Prostate gland (tissue), 2 donors: ENCODE results near the gene MATN1.

Source experiments
- CTCF ChIP-seq, 4 experiments: fragments of 200-600 bp in 2 of 4; fragments of 450-650 bp in 2 of 4; sonication (generic) in 2 of 4; IDR thresholded peaks; 1 replicate in 3 of 4; 2 replicates in 1 of 4; pipeline ENCODE4 v1.5.1; 2016 to 2019; ENCODE audit warnings: antibody characterized with exemption in 4 of 4, mild to moderate bottlenecking in 2 of 4, moderate library complexity in 2 of 4
- POLR2A ChIP-seq: fragments of 450-650 bp; IDR thresholded peaks from one replicate; pipeline ENCODE4 v1.6.1; 2016; ENCODE audit warnings: antibody characterized with exemption, mild to moderate bottlenecking
- POLR2AphosphoS5 ChIP-seq: sonication (generic); formaldehyde crosslinking; IDR thresholded peaks from one replicate; pipeline ENCODE4 v1.6.1; 2017; ENCODE audit warnings: antibody characterized with exemption

DNA sequence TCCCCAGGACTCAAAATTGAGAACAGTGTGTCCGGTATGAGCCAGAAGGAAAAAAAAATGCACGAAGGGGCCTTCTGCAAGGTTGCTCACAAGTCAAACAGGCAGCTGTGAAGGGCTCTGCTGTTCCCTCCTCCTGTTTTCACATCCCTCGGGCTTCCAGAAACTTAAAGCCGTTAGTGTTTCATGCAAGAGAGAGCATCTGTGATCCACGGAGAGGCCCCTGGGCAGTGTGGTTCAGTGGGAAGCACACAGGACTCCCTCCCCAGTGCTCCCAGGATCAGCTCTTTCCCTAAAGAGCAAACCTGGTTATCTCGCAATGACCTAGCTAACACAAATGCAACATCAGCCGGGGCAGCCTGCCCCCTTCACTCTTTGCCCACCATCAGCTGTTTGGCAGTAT lies 2.9 kb upstream of the MATN1 start:
- TF ChIP-seq POLR2AphosphoS5 (no peak), CTCF (IDR thresholded peaks at IDR 0.05) (no peak), POLR2A (no peak)
